A172 (cell line): ENCODE results near the gene ELAVL4. TPM values are rescaled to one million over a fixed set of nuclear protein-coding genes. Genes with fewer than 3 reads are reported as not detected.
"Not testable (repeated sequence)": the region's sequence is repeated elsewhere in the genome, so short reads cannot be mapped to it uniquely, and the experiment has no call there.

ENCODE experiments used
- DNase-seq: peaks from one replicate; pipeline ENCODE4 v3.0.0-alpha.2; 2015; ENCODE audit warnings: low spot score
- total RNA-seq: library from RNA; depleted of rRNA; stranded (reverse); fragments of >200 nt; shearing (Covaris generic); gene quantifications from 2 replicates; pipeline ENCODE4 v1.2.3, GENCODE V29; 2014

ELAVL4 gene
- total RNA-seq, 1 experiment from 2014 or later: not detected

- DNase-seq: no peak
Observed at GRCh38 chr1:50123071-50123470, 14.4 kb downstream of the ELAVL4 start.

- DNase-seq: no peak
Observed at GRCh38 chr1:50126927-50127715, 18.4 kb downstream of the ELAVL4 start.

GRCh38 chr1:50129201-50129600 lies 20.5 kb downstream of the ELAVL4 start:
- no peak for DNase-seq

GRCh38 chr1:50132347-50132894 lies 23.7 kb downstream of the ELAVL4 start:
- DNase-seq: no peak

- no peak for DNase-seq
Observed at GRCh38 chr1:50135716-50136115, 27.0 kb downstream of the ELAVL4 start.

- DNase-seq: no peak
Observed at GRCh38 chr1:50139339-50140181, 30.8 kb downstream of the ELAVL4 start.

GRCh38 chr1:50140182-50140447 lies 31.4 kb downstream of the ELAVL4 start:
- no peak for DNase-seq

- no peak for DNase-seq
Observed at GRCh38 chr1:50147191-50147850, 38.6 kb downstream of the ELAVL4 start.

- DNase-seq: no peak
Observed at GRCh38 chr1:50148142-50148923, 39.6 kb downstream of the ELAVL4 start.

- no peak for DNase-seq
Observed at GRCh38 chr1:50152236-50152635, 43.5 kb downstream of the ELAVL4 start.

GRCh38 chr1:50155541-50155940 lies 46.8 kb downstream of the ELAVL4 start:
- no peak for DNase-seq

- no peak for DNase-seq
Observed at GRCh38 chr1:50156241-50157010, 47.7 kb downstream of the ELAVL4 start.

GRCh38 chr1:50157306-50157941 lies 48.7 kb downstream of the ELAVL4 start:
- no peak for DNase-seq

GRCh38 chr1:50158421-50158820 lies 49.7 kb downstream of the ELAVL4 start:
- DNase-seq: no peak

- DNase-seq: no peak
Observed at GRCh38 chr1:50163680-50164079, 55.0 kb downstream of the ELAVL4 start.

- not testable (repeated sequence) for DNase-seq
Observed at GRCh38 chr1:50166351-50166750, 57.6 kb downstream of the ELAVL4 start.

- no peak for DNase-seq
Observed at GRCh38 chr1:50172299-50172698, 63.6 kb downstream of the ELAVL4 start.

GRCh38 chr1:50174101-50174500 lies 65.4 kb downstream of the ELAVL4 start:
- no peak for DNase-seq

GRCh38 chr1:50175719-50176639 lies 67.3 kb downstream of the ELAVL4 start:
- DNase-seq: no peak
